ENCODE measurements around the gene REC8. TPM values are rescaled to one million over a fixed set of nuclear protein-coding genes. Genes with fewer than 3 reads are reported as not detected.

The REC8 gene
- total and polyA plus RNA-seq, 2 of the 13 experiments (the other 11 are each of a cell fraction or from before 2014, with no cell fraction given) = 3.4 to 14.7 TPM

GRCh38 chr14:24141097-24141880, 30.6 kb upstream of the REC8 start, which contains the start of gene EMC9 (continued):
- TF ChIP-seq GATA4 (IDR thresholded peaks at IDR 0.05; ENCODE audit: borderline replicate concordance, low read depth) = peak; percentile 90
- no peak; the same call in 1 of the 2 replicates for TF ChIP-seq BHLHE40 (IDR thresholded peaks at IDR 0.05; ENCODE audit: low read length)
- peak; percentile 70 for TF ChIP-seq HOXA3 (CRISPR knock-in tag; IDR thresholded peaks at IDR 0.05)
- no peak for TF ChIP-seq HNRNPUL1 (IDR thresholded peaks at IDR 0.05; ENCODE audit: low read depth, low read length)
- peak; percentile 99 for TF ChIP-seq POGK (CRISPR knock-in tag; conservative IDR thresholded peaks at IDR 0.05)
- peak; percentile 89 to 98 for TF ChIP-seq HMGXB4 (CRISPR knock-in tag; IDR thresholded peaks at IDR 0.05; ENCODE audit: borderline replicate concordance in 1 of 2, low read depth in 1 of 2)
- TF ChIP-seq ELF1 (CRISPR knock-in tag; IDR thresholded peaks at IDR 0.05) = peak; percentile 93
- TF ChIP-seq UBTF (CRISPR knock-in tag; IDR thresholded peaks at IDR 0.05) = peak; percentile 100
- TF ChIP-seq ZNF720 (CRISPR knock-in tag; IDR thresholded peaks at IDR 0.05) = peak; percentile 14; the same call in 1 of the 2 replicates
- TF ChIP-seq EZH2 (conservative IDR thresholded peaks at IDR 0.05; ENCODE audit: low read depth, low read length) = no peak
- peak; percentile 39; the same call in 1 of the 2 replicates for TF ChIP-seq RAD51 (IDR thresholded peaks at IDR 0.05; ENCODE audit: borderline replicate concordance)
- TF ChIP-seq ZNF513 (CRISPR knock-in tag; conservative IDR thresholded peaks at IDR 0.05) = peak; percentile 100
- no peak for TF ChIP-seq GPBP1L1 (CRISPR knock-in tag; IDR thresholded peaks at IDR 0.05)
- no peak for TF ChIP-seq ZNF607 (CRISPR knock-in tag; IDR thresholded peaks at IDR 0.05; ENCODE audit: borderline replicate concordance)
- peak; percentile 48; the same call in 1 of the 2 replicates for TF ChIP-seq ZNF710 (CRISPR knock-in tag; IDR thresholded peaks at IDR 0.05; ENCODE audit: borderline replicate concordance)
- TF ChIP-seq MIER2 (CRISPR knock-in tag; IDR thresholded peaks at IDR 0.05) = no peak
- TF ChIP-seq TBX2 (CRISPR knock-in tag; IDR thresholded peaks at IDR 0.05; ENCODE audit: borderline replicate concordance) = peak; percentile 96

Measured in HepG2 (cell line).